HG03457 (cell line): ENCODE data around the gene LRRFIP1.
"Not testable (repeated sequence)": the region's sequence is repeated elsewhere in the genome, so short reads cannot be mapped to it uniquely, and the experiment has no call there.

Source experiments
- ATAC-seq: cut with Tn5 transposase; IDR thresholded peaks from one replicate; pipeline ENCODE4 v1.9.1; 2021; ENCODE audit warnings: moderate number of reproducible peaks; ENCODE audit not compliant: unreplicated experiment

The LRRFIP1 gene

DNA sequence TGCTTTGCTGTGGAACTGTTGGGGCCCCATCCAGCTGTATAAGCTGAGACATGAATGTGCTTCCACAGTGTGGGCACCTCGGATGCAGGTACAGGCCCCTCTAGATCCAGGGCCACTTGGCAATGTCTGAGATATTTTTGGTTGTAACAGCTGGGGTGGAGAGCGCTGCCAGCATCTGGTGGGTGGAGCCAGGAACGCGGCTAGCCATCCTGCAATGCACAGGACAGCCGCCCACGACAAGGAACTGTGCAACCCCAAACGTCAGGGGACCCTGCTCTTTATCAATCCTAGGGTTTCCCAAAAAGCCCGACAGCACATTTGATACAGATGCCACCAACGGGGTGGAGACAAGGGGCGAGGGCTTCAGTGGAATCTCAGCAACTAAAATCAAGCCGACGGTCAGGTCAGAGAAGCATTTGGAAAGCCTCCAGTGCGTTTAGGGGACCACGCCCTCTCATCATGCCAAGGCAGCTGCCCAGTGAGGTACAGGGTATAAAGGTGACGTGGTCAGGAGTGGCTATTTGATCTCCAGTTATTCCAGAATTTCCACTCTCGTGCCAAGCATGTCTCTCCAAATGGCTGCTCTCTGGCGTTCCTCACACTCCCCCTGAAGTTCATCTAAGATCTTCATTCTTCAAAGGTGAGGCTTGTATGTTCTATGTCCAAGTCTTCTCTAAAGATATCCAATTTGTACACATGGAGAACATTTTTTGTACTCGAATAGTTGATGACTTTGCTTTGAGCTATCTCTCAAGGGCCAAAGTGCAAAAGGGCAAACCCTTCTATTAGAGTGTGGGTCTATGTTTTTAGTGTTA lies 55.7 kb downstream of the LRRFIP1 start:
- ATAC-seq = no peak

DNA sequence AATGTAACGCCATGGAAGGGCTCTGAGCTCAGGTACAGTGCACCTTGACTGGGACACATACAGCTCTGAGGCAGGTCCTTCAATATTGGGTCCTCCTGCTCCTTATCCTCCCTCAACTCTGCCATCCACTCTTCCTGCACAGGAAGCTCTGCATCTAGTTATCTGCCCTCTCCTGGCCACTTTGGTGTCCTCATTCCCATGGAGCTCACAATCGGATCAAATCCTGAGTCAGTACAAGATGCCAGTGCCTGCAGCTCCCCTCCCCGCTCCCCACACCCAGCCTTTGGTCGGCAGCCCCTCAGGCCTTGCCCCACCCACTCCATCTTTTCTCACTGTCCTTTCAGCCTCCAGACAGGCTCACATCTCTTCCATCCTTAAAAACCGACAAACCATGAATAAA lies 58.0 kb downstream of the LRRFIP1 start:
- no peak for ATAC-seq

DNA sequence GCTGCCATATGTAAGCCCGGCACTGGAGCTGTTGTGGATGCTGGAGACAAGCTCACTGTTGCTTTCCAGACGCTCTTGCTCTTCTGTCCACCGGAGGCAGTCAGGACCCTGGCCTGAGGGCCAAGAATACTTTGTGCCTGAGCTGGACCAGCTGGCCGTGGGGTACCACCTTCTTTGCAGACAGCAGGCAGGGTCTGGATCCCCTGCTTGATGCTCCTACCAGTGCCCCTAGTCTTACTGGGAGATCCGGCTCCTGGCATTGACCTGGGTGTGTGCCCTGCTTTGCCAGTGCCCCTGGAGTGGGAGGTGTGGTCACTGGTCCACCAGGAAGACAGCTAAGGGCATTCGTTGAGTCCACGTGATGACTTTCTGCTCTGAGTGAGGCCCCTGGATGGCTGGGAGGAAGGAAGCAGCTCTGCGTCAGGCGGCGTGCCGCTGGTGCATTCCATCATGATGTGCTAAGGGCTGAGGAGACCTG lies 59.3 kb downstream of the LRRFIP1 start:
- ATAC-seq = no peak

DNA sequence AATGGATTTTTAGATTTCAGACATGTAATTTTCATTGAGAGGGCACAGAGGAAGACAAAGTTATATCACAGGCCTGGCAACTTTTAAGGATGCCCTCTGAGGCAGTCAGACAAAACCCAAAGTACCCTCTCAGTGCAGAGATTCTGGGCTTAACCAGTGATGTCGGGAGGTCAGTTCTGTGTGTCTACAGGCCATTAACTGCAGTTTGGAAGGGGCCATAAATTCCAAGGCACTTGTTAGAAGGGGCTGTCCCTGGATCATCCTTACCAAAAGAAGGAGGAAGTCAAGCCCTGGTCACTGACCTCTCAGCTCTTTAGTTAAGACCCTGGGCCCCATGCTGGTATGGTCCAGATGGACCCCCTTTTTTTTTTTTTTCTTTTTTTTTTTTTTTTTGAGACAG lies 60.7 kb downstream of the LRRFIP1 start:
- no peak for ATAC-seq

DNA sequence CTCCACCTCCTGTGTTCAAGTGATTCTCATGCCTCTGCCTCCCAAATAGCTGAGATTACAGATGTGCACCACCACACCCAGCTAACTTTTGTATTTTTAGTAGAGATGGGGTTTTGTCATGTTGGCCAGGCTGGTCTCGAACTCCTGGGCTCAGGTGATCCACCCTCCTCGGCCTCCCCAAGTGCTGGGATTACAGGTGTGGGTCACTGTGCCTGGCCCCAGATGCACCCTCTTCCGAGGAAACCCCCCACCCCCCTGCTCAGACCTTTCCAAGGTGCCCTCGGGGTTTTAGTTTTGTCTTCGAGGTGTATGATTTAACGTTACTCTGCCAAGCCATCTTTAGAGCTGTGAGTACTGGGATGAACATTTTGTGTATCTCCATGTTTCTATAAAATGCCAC lies 61.2 kb downstream of the LRRFIP1 start:
- ATAC-seq = not testable (repeated sequence)

DNA sequence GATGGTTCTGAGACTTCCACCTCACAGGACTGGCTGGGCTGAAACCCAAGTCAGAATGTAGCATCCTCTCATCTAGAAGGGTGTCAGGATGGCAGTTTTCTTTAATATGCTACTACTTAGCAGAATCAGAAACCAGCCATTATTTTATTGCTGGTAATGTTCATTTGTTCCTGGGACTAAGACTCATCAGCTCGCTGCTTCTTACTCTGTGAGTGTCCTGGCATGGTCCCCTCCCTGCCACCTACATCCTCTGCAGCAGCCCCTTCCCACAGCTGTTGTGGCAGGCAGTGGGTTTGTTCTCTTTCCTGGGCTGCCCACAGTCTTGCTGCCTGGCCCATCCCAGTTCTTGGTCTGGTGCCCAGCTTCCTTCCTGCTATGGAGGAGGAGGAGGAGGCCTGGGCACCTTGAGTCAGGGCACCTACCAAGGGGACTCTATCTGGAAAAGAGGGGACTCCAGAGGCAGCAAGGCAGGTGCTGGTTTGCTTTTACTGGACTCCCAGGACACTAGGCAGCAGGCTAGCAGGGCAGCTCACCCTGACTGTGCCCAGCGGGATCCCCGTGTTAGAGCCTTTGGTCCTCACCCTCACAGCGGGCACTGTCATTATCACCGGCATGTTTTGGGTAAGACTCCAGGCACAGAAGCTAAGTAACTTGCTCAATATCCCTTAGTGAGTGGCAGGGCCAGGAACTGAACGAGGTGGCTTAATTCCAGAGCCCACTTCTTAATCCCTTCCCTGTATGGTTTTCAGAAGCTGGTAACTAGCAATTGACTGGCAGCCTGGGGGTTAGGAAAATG lies 62.1 kb downstream of the LRRFIP1 start:
- no peak for ATAC-seq

DNA sequence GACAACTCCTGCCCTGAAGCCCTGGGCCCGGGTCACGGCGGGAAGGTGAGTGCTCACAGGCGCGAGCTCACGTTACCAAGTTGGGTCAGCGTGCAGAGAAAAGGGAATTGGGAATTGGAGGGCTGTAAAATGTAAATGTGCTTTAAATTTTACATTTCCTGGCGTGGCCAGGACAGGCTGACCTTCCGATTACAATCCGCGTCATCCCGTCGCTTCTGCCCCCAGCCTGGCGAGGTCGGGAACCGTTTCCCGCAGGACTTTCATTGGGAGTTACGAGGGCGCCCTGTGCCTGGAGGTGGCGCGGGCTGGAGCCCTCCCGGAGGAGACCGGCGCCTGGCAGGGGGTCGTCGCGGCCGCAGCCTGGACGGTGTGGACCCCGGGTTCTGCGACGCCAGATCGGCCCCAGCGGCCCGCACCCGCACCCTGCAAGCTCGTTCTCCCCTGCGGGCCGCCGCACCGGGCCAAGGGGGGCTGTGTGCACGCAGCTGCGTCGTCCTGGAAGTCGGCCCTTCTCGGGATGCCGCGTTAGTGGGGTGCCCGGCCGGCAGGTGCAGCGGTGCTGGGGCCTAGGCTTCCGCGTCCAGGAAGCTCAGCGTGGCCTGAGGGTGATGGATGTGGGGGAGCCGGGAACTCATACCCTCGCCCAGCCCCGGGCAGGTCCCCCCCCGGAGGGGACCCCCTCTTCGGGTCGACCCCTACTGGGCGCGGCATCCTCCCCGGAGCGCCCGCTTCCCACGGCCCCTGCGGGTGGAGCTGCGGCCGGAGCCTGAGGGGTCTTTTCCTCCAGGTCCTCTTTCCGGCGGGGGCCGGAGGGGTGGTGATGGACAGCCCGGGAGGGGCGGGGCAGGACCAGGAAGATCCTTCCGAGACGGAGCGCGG lies 63.9 kb downstream of the LRRFIP1 start:
- peak; percentile 25 for ATAC-seq

DNA sequence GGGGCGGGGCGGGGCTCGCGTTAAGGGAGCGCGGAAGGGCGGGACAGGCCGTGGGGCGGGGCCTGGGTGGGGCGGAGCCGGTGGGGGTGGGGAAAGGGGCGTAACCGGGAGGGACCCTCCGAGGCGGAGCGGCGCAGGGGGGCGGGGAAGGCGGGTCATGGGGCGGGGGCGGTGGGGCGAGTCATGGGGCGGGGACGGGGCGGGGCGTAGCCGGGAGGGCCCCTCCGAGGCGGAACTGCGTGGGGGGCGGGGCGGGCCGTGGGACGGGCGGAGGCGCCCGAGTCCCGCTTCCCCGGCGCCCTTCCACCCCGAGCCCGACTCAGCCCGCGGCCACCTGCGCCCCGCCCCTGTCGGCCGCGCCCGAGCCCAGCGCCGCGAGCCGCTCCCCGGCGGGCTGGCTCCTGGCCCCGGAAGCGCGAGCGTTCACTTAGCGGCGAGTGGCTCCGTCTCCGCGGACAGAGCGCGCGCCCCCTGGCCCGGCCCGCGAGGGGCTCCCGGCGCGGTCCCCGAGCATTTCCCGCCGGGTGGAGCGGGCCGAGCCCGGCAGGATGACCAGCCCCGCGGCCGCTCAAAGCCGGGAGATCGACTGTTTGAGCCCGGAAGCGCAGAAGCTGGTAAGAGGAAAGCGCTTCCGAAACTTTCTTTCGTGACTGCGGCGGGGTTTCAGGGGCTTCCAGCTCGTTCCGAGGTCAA lies 64.7 kb downstream of the LRRFIP1 start:
- ATAC-seq = peak; percentile 37

DNA sequence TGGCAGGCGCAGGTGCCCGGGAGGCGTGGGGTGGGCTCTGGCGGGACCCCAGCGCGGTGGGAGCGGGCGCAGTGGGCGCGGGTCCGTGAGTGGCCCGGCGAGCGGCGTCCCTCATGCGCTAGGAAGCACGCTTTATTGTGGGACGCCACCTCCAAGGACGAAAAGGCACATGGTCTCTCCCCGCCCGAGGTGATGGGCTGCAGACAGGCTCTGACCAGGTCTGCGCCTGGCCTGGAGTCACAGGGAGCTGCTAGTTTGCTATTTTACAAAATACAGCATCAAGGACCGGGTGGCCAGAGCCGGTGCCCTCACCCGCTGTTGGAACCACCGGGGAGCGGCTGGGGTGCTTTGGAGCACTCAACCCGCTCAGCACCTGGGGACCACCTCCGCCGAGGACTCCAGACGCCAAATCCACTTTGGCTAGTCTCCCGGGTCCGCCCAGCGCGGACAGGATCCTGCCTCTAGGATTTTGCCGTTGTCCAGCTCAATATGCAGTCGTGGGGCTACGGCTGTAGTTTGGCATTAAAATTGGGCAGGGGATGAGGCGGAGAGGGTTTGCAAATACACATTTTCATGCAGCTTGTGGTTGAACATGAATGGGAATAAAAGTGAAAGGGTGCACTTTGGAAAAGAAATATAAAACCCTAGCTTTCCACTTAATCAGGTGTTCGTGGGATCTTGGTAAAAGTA lies 65.4 kb downstream of the LRRFIP1 start:
- no peak for ATAC-seq

DNA sequence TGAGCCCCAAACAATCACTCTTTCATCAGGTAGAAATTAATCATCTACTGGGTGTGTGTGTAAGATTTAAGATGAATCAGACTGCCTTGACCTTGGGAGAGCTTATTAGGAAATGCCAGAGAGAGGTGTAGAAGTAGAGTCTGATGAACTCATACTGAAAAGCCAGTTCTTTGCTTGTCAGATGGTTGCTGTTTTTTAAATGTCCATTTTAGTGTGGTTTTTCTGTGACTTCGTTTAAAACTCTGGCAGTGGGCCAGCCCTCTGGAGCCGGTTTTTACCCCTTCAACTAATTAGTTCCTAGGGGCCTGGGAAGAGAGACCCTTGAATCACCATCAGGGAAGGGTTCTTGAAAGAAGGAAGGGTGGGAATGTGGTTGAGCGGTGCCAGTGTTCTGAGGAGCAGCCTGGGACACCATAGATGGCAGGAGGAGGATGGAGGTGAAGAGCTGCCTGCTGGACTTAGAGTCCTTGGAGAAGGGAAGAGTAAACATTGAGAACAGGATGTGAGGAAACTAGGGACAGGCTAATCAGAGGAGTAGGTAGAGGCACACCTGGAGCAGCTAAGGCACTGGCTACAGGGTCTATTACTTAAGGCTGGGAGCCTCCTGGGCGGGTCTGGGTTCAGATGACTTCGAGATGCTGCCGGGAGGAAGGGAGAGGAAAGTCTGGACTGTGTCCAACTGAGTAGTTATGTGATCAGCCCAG lies 66.1 kb downstream of the LRRFIP1 start:
- ATAC-seq = no peak

DNA sequence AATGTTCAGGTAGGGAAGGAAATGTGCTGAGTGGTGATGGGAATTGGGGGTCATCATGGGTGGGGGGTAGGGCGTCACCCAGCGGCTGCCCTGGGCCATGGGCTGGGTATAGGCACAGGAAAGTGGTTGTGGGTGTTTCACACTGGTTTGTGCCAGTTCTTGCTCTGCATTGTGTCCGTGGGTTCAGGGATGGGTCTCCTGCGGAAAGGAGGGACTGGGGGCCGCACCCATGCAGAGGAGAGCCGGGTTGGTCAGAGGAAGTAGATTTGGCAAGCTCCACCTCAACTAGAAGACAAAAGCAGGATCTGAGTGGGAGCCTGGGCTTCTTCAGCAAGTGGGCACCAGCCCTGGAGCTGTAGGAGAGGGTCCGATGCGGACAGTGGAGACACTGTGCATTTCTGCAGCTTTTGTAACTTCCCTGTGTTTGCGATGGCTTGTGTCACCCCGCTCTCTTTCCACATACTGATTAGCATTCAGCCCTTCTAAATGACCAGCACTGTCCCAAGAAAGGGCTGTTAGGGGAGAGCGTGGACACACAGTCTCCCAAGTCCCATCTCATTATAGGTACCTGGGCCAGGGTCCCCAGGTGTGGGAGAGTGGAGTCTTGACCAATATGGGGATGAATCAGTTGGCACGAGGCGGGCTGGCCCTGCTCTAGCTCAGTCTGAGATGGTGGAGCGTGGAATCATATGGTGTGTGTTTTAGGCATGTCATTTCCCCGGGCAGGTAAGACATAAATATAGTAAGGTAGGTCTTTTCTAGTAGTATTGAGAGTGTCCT lies 67.2 kb downstream of the LRRFIP1 start:
- no peak for ATAC-seq

DNA sequence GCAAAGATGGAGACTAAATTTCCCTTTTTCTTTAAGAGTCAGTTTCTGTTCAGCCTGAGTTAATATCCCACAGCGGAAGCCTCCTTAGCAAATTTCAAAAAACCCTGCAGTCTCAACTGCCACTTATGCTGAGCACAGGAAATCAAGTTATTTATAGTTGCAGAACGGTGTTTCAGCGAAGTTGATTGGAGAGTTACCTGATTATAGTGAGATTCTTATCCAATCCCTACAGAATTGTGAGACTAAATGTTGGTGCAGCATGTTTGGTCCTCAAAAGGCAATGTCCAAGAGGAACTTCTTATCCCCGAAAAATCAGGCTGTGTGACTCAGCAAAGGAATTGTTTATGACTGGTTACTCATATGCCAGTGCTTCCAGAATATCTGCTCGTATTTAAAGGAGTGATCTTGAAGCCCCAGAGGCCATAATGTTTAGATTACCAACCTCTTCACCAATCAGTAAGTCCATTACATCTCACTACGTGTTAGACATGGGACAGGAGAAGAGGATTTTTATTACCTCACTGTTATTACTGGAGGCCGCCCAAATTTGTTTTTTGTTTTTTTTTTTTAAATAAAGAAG lies 67.9 kb downstream of the LRRFIP1 start:
- ATAC-seq = no peak

DNA sequence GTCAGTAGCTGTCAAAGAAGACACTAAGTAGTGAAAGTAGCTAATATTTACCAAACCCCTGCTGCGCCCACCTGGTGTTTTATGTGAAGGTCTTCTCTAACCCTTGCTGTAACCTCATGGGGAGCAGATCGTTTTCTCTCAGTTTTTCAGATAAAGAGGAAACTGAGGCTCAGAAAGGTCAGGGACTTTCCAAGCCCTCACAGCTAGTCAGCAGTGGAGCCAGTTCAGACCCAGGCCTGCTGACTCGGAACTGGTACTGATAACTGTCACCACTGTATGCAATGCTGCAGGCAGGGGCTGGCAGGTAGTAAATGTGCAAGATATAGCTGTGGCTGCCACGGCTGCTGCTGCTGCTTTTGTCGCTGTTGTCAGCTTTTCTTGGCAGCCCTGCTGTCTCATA lies 69.1 kb downstream of the LRRFIP1 start:
- ATAC-seq = no peak

DNA sequence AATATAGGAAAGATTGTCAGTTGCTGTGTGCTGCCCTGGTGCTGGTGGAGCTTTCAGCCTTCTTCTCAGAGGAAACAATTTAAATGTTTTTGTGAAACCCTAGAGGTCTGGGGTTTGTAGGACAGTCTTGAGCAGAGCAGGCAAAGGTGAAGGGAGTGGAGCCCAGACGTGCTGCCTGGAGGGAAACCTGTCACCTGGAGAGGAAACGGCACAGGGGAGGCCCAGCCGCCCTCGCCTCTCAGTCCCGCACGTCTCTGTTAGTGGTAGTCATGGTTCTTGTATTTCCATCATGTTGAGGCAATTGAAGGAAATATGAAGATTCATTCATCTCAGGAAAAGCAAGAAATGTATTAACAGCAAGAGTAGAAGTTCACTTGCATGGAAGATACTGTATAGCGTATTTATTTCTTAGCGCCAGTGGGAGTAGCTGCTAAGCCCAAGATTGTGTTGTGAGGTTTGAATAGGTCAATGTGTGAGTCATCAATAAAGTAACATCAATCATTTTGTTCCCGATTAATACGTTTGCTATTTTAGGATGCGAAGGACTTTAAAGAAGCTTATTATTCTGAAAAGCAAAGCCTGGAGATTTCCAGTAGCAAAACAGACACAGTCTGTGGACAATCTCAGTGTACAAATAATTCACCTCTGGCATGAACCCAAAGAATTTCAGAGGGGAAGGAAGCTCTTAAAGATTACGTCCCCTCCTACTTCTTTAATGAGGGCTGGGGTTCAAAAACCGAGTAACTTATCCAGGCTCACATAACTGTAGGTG lies 70.4 kb downstream of the LRRFIP1 start:
- no peak for ATAC-seq

DNA sequence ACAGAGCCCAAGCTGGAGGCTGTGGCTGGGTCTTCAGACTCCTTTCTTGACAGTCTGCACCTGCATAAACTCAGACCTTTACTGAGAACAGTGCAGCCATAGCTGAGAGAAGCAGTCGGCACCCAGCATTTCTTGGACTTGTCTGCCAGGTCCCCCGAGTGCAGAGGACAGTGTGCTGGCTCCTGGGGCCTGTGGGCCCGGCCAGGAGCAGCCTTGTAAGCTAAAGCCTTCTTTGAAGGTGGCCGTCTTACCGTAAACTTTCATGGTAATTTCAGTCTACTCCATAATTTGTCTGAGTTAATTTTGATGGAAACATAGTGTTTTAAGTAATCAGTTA lies 70.9 kb downstream of the LRRFIP1 start:
- ATAC-seq = no peak

DNA sequence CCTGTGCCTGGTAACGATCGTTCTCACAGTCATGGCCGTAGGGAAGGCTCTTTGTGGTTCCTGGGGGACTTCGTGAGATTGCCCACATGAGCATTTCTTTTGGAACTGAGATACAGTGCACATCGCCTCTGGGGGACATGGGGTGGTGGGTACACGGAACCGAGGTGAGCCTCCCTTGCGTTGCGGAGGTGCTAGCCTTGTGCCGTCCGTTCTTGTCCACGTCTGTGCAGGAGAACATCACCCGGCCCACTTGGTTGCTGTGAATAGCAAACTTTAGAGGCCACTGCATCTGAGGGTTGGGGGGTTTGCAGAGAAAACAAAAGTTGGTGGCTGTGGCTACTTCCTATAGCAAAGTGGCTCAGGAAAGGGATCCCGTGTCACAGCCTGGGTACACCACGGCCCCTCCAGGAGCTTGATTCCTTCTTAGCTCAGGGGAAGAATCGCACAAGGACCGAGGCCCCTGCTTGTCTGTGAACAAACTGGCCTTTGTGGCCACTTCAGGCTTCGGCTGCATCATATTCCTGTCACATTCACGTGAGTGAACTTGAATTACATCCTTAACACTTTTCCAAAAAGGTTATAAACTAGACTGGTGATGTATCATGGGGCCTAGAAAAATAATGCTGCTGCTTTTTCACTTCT lies 72.6 kb downstream of the LRRFIP1 start:
- ATAC-seq = no peak

DNA sequence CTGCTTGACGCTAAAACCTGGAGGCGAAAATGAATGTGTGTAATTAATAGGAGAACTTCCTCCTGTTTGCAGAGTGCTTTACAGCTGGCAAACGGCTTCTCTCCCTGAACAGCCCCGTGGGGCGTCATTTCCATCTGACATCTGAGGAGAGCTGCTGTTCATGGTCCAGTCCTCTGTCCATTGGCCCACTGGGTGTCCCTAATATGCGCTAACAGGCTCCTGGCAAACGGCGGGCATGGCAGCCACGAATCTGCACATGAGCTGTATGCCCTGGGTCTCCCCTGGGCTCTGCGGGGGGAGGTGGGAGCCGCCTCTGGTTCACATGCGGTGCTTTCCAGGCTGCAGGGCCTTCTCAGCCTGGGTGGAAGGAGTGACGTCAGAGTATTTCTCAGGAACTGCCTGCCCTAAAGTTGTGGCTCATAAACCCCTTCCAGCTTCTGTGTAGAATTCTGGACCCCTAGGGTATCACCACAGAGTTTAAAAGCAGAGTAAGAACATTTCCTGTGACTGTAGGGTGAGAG lies 73.2 kb downstream of the LRRFIP1 start:
- ATAC-seq = no peak
